Keratinocyte (primary cell): Measurements from ENCODE around the gene AGBL2.

ENCODE experiments used
- CTCF ChIP-seq, 3 experiments: IDR thresholded peaks in 1 of 3; conservative IDR thresholded peaks in 1 of 3; optimal IDR thresholded peaks in 1 of 3; 2 replicates in 2 of 3; 3 replicates in 1 of 3; pipeline versions ENCODE3 to v1.5.1; 2011; ENCODE audit warnings: low read length in 3 of 3, mild to moderate bottlenecking in 3 of 3, moderate library complexity in 2 of 3, control low read depth in 1 of 3, inconsistent platforms in 1 of 3; ENCODE audit not compliant: insufficient read depth in 2 of 3; ENCODE audit errors: extremely low read depth in 1 of 3
- EZH2 ChIP-seq: IDR thresholded peaks from one replicate; pipeline ENCODE4 v1.6.1; 2012; ENCODE audit warnings: inconsistent platforms, mild to moderate bottlenecking, low read length, moderate library complexity

- TF ChIP-seq EZH2: no peak
- no peak for TF ChIP-seq CTCF (optimal IDR thresholded peaks at IDR 0.05 in 1 of 3, IDR thresholded peaks at IDR 0.05 in 1 of 3, conservative IDR thresholded peaks at IDR 0.05 in 1 of 3; ENCODE audit: extremely low read depth in 1 of 3, insufficient read depth in 2 of 3, low read length in 3 of 3)
Measured at GRCh38 chr11:47732271-47732670, 17.1 kb upstream of the AGBL2 start.
